ENCODE data around the gene C10orf143.

The C10orf143 gene

GRCh38 chr10:130016993-130017630, 93.5 kb downstream of the C10orf143 start:
- no peak for DNase-seq (ENCODE audit: low read depth in 2 of 3, low spot score in 1 of 3)

GRCh38 chr10:130016095-130016494, 94.5 kb downstream of the C10orf143 start:
- no peak for DNase-seq (ENCODE audit: low read depth in 2 of 3, low spot score in 1 of 3)

- no peak for DNase-seq (ENCODE audit: low read depth in 2 of 3, low spot score in 1 of 3)
These were observed 95.4 kb downstream of the C10orf143 start for GRCh38 chr10:130015075-130015695.

DNA sequence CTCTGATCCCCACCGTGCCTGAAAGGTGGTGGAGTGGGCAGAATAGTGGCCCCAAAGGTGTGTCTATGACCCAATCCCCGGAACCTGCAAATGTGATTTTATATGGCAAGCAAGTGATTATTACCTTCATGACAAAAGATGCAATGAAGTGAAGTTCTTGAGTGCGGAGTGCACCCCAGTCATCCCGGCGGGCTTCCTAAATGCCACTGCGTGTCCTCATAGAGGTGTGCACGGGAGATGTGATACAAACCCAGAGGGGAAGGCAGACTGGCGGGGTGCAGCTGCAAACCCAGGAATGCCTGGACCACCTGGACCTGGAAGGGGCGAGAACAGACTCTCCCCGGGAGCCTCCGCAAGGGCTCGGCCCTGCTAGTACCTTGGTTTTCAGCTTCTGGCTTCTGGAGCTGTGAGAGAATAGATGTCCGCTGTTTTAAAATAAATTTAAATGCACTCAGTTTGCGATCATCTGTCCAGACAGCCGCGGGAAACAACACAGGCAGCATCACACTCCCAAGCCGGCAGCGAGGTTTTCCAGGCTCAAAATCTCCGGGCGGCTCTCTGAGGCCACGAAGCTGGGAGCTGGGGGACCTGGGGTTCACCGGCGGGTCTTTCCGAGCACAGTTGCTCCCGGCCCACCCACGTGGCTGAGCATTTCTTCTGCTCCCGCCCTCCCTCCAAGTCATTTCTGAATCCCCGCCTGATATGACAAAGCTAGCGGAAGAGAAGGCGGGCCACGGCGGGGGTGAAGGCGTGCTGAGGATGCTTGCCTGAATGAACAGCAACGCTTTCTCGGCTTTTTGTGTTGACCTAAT, 96.2 kb downstream of the C10orf143 start:
- no peak for DNase-seq (ENCODE audit: low read depth in 2 of 3, low spot score in 1 of 3)
